Pancreas (tissue), 10 donors: ENCODE results near the gene IGFL3. TPM values are rescaled to one million over a fixed set of nuclear protein-coding genes. Genes with fewer than 3 reads are reported as not detected.
A peak's percentile ranks its signal among the peaks of the same experiment; 100 is the strongest.
"Not testable (repeated sequence)": the region's sequence is repeated elsewhere in the genome, so short reads cannot be mapped to it uniquely, and the experiment has no call there.

Experiments used
- ATAC-seq, 4 donors: fragments of 200-7000 bp; cut with Tn5 transposase; one replicate each; pipeline versions ENCODE4 v1.8.0 to v1.9.1; 2020; ENCODE audit warnings: mild to moderate bottlenecking in 4 of 4, moderate library complexity in 4 of 4
- DNase-seq, 6 donors: peaks; one replicate each; pipeline ENCODE4 v3.0.0-alpha.2; 2020
- FAIRE-seq: peaks from 2 replicates; lab custom pipeline; 2012; peaks lifted over from hg19 to GRCh38; lab: Jason Lieb, UNC
- H3K27ac ChIP-seq, 4 donors: fragments of 200-600 bp; sonication (generic); 1 replicate in 3 of 4; 2 replicates in 1 of 4; pipeline versions ENCODE4 v1.5.0 to v1.8.0; 2020
- H3K27me3 ChIP-seq, 4 donors: fragments of 200-600 bp; one replicate each; pipeline ENCODE4 v1.8.0; 2021
- H3K36me3 ChIP-seq, 3 donors: fragments of 200-600 bp; sonication (generic) in 1 of 3; one replicate each; pipeline versions ENCODE4 v1.5.0 to v1.8.0; 2020 to 2021
- H3K4me1 ChIP-seq, 3 donors: fragments of 200-600 bp; one replicate each; pipeline ENCODE4 v1.8.0; 2021
- H3K4me3 ChIP-seq, 4 donors: fragments of 200-600 bp; sonication (generic) in 2 of 4; one replicate each; pipeline versions ENCODE4 v1.5.0 to v1.8.0; 2020 to 2021
- H3K9me3 ChIP-seq, 4 donors: fragments of 200-600 bp; one replicate each; pipeline ENCODE4 v1.8.0; 2021
- CTCF ChIP-seq, 4 donors: fragments of 200-600 bp; sonication (generic) in 3 of 4; IDR thresholded peaks; one replicate each; pipeline versions ENCODE4 v1.5.0 to v1.8.0; 2021; ENCODE audit warnings: antibody characterized with exemption in 4 of 4
- WGBS, 2 donors: extraction: QIAGEN DNeasy Blood & Tissue Kit; methylation state at CpG; one replicate each; pipeline ENCODE4 v1.1.7; 2013; 5-methylcytosine and 5-hydroxymethylcytosine counted together
- intact Hi-C, 3 donors: fragments of 100-400 bp; cut with DNase I; formaldehyde crosslinking; loops; one replicate each; pipeline versions ENCODE4 v1.11.1 to v1.14.2; 2022
- polyA plus RNA-seq, 2 donors: library from polyadenylated mRNA; stranded (reverse); fragments of 200-250 nt; gene quantifications; one replicate each; pipeline ENCODE4 v1.2.3, GENCODE V29; 2013
- total RNA-seq, 6 donors: library from RNA; stranded (reverse); fragmentation: NEBNext Ultra II Directional in 4 of 6; extraction: Animal tissue kit (Norgen Biotek cat#: 25700) in 4 of 6; gene quantifications; one replicate each; pipeline versions ENCODE4 v1.2.1 to v1.2.4, GENCODE V29; 2021 to 2023
- donor health status: healthy with polysubstance abuse.
- donor health status: DM: no; HTN: no; CAD: no; lungs with moderate emphysema.
- donor health status: DM: no; HTN: no; CAD: no.
- donor health status: control.
- donor health status: control.
- donor health status: Bipolar disorder and iron deficiency.
- donor health status: DM: yes; HTN: yes; CAD: no.
- donor health status: DM: no; HTN: no; CAD: no.
- donor health status: DM: no; HTN: no; CAD: no.
- donor health status: DM: yes; HTN: yes; CAD: no.

Gene IGFL3
- total RNA-seq (not detected), polyA plus RNA-seq (not detected)

DNA sequence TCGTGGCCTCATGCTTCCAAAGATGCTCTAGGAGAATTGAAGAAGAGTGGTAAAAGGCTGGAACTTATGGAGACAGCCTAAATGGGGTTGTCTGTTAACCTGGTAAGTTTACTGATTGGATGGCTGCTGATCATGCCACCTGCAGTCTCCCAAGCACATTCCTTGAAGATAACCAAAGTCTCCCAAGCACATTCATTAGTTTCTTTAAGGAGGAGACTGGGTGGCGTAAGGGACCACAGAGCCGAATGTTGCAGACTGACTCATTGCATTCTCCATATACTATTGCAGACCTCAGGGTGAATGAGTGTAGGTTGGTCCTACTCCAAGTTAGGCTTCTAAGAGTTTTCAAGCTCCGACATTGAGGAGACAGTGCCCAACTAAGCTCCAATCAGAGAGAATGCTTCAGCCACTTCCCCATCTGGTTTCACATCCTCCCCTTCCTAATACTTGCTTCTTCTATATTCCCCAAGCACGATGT lies at the start of gene IGFL3:
TSS of gene IGFL3 (minus strand) at position 51 of the 478 bp plus-strand sequence. CDS start at position 12, 39 bp downstream.
- Histone ChIP-seq H3K36me3 (no peaks in the 10 kb centered on the region), H3K4me3 (no peak within 1 kb of the TSS), H3K27me3 (no peaks in the 10 kb centered on the region), H3K4me1 (peaks cover 0 to 7% (median 0%) of the 10 kb centered on the region in 3 donors), H3K27ac (no peak within 1 kb of the TSS), H3K9me3 (no peaks in the 10 kb centered on the region)
- peak in 1 of 4 donors; percentile 47 for ATAC-seq
- 87% methylated on average over 5 of the region's 5 CpGs for WGBS, 2 donors
- DNase-seq = no peak
- FAIRE-seq = no peak
- intact Hi-C loops = no loop called here
- TF ChIP-seq CTCF (IDR thresholded peaks at IDR 0.05) = no peak

DNA sequence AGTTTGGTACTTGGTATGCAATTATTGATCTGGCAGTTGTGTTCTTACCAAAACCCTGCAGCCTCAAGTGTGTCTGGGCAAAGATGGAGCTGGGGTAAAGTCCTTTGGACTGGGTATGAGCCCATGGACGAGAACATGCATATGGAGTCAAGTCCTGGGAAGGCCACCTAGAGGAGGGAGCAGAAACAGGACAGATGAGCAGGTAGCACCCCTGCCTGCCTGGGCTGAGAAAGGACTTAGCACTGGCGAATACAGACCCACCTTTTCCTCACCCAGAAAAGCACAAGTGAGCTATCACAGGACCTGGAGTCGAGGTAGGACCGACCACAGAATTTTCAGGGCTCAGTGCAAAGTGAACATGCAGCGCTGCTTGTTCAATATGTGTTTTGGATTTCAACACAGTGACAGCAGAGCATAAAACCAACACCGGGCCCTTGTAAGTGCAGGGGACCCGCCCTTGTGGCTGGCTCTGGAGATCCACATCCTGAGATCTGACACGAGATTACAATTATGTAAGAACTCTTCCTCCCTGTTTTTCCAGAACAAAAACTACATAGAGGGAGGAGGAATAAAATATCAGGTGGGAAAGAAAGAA lies 49.5 kb upstream of the IGFL3 start:
- 55 to 60% methylated on average over 8 of the region's 8 CpGs for WGBS, 2 donors
- no peak for FAIRE-seq
- intact Hi-C loops = no loop called here

DNA sequence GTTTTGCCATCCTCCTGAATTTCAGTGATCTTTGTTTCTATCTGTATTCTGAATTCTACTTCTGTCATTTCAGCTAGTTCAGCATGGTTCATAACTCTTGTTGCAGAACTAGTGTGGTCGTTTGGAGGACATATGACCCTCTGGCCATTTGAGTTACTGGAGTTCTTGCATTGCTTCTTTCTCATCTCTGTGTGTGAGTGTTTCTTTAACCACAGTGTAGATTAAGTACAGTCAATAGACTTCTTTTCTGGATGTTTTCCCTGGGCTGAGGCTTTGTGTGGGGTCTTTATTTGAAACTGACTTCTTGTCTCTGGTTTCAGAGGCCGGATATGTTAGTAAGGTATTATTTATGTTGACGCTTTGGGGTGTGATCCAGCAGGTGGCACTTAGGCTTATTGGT lies 38.2 kb upstream of the IGFL3 start:
- Histone ChIP-seq H3K36me3 (no peaks in the 10 kb centered on the region), H3K4me1 (no peaks in the 10 kb centered on the region), H3K27me3 (no peaks in the 10 kb centered on the region), H3K4me3 (no peak overlapping the region), H3K27ac (no peak overlapping the region), H3K9me3 (no peaks in the 10 kb centered on the region)
- intact Hi-C loops = no loop called here
- 59 to 66% methylated on average over 3 of the region's 3 CpGs for WGBS, 2 donors
- FAIRE-seq = no peak
- no peak for TF ChIP-seq CTCF (IDR thresholded peaks at IDR 0.05)
- no peak for DNase-seq
- no peak for ATAC-seq

More for the DNA sequence above, 49.5 kb upstream of the IGFL3 start:
- no peak overlapping the region for H3K27ac ChIP-seq
- TF ChIP-seq CTCF (IDR thresholded peaks at IDR 0.05) = no peak
- no peaks in the 10 kb centered on the region for H3K4me1 ChIP-seq
- no peak overlapping the region for H3K4me3 ChIP-seq
- no peaks in the 10 kb centered on the region for H3K27me3 ChIP-seq
- no peaks in the 10 kb centered on the region for H3K9me3 ChIP-seq
- no peaks in the 10 kb centered on the region for H3K36me3 ChIP-seq
- no peak for DNase-seq
- ATAC-seq = no peak

- H3K27ac ChIP-seq, FAIRE-seq, H3K36me3 ChIP-seq, H3K27me3 ChIP-seq, intact Hi-C loops, H3K4me1 ChIP-seq, ATAC-seq, H3K9me3 ChIP-seq, DNase-seq, H3K4me3 ChIP-seq: not testable (repeated sequence)
- WGBS, 2 donors = 47 to 88% methylated on average over 2 of the region's 2 CpGs
Measured at GRCh38 chr19:46161642-46162257, 37.3 kb upstream of the IGFL3 start.

GRCh38 chr19:46160233-46160775 lies 35.8 kb upstream of the IGFL3 start:
- Histone ChIP-seq H3K27me3 (peaks cover 0 to 6% (median 0%) of the 10 kb centered on the region in 4 donors), H3K4me1 (no peaks in the 10 kb centered on the region), H3K9me3 (no peaks in the 10 kb centered on the region), H3K4me3 (no peak overlapping the region), H3K36me3 (no peaks in the 10 kb centered on the region), H3K27ac (no peak overlapping the region)
- FAIRE-seq = no peak
- ATAC-seq = no peak
- 94 to 95% methylated on average over 7 of the region's 7 CpGs for WGBS, 2 donors
- no peak for DNase-seq
- no peak for TF ChIP-seq CTCF (IDR thresholded peaks at IDR 0.05)
- intact Hi-C loops = no loop called here
